Endothelial cell of umbilical vein (primary cell): ENCODE results near the gene HOXB5. TPM values are rescaled to one million over a fixed set of nuclear protein-coding genes. Genes with fewer than 3 reads are reported as not detected.

ENCODE experiments used
- BruUV-seq: library from RNA; stranded (reverse); fragments of 400-500 nt; replicated peaks from 2 replicates; lab custom pipeline; 2021; lab: Mats Ljungman, UMichigan
- CTCF ChIA-PET: fragments of 300-600, 350-600 bp; sonication (Branson Sonifier 250); formaldehyde crosslinking; loops from one replicate; lab custom pipeline; 2021; ENCODE audit warnings: antibody characterized with exemption, inconsistent platforms; lab: Charles Lee
- POLR2A ChIA-PET: fragments of 300-600, 350-600 bp; sonication (Branson Sonifier 250); formaldehyde crosslinking; loops from one replicate; lab custom pipeline; 2021; ENCODE audit warnings: antibody characterized with exemption, inconsistent platforms; lab: Charles Lee
- DNase-seq: peaks from one replicate; pipeline ENCODE4 v3.0.0-alpha.2; 2011; ENCODE audit warnings: low read depth, low spot score
- FAIRE-seq: peaks from 2 replicates; lab custom pipeline; 2011; peaks lifted over from hg19 to GRCh38; lab: Jason Lieb, UNC
- H2AFZ ChIP-seq: 2 replicates; pipeline ENCODE4 v1.6.0; 2012; ENCODE audit warnings: low read depth, low read length, control low read depth, inconsistent platforms
- H3K27ac ChIP-seq: 2 replicates; pipeline ENCODE4 v1.5.1; 2011; ENCODE audit warnings: low read depth, mild to moderate bottlenecking, control low read depth, low read length, moderate library complexity; ENCODE audit not compliant: insufficient read depth
- H3K27me3 ChIP-seq, 2 experiments: 2 replicates each; pipeline versions ENCODE4 v1.6.0 to v1.6.1; 2011; ENCODE audit warnings: low read length in 2 of 2, mixed read lengths in 1 of 2; ENCODE audit not compliant: control insufficient read depth in 2 of 2, insufficient read depth in 2 of 2
- H3K36me3 ChIP-seq, 2 experiments: 2 replicates in 1 of 2; 3 replicates in 1 of 2; pipeline ENCODE4 v1.5.1; 2011; ENCODE audit warnings: low read length in 2 of 2, mild to moderate bottlenecking in 1 of 2, moderate library complexity in 1 of 2; ENCODE audit not compliant: control insufficient read depth in 2 of 2, insufficient read depth in 2 of 2; ENCODE audit errors: extremely low read depth in 1 of 2
- H3K4me1 ChIP-seq: 3 replicates; pipeline ENCODE4 v1.5.1; 2011; ENCODE audit warnings: mild to moderate bottlenecking, low read length; ENCODE audit not compliant: control insufficient read depth, insufficient read depth; ENCODE audit errors: extremely low read depth
- H3K4me2 ChIP-seq: 2 replicates; pipeline ENCODE4 v1.6.1; 2011; ENCODE audit warnings: low read length, control low read depth, mixed read lengths; ENCODE audit not compliant: insufficient read depth
- H3K4me3 ChIP-seq, 3 experiments: fragments of 200-600 bp in 1 of 3; sonication (generic), shearing (Covaris generic) in 1 of 3; replicated peaks in 1 of 3; 2 replicates each; pipeline ENCODE4 v1.5.1; 2011 to 2016; ENCODE audit warnings: control low read depth in 3 of 3, low read length in 3 of 3, mild to moderate bottlenecking in 2 of 3, inconsistent platforms in 1 of 3, low read depth in 1 of 3, moderate library complexity in 1 of 3; ENCODE audit not compliant: insufficient read depth in 1 of 3
- H3K79me2 ChIP-seq: 2 replicates; pipeline ENCODE4 v1.6.0; 2012; ENCODE audit warnings: low read length, inconsistent platforms; ENCODE audit not compliant: control insufficient read depth, insufficient read depth
- H3K9ac ChIP-seq: replicated peaks from 2 replicates; pipeline ENCODE3; 2011; ENCODE audit warnings: low read length, control low read depth; ENCODE audit not compliant: insufficient read depth; ENCODE audit errors: extremely low read depth
- H3K9me1 ChIP-seq: replicated peaks from 3 replicates; pipeline ENCODE4 v1.6.0; 2011; ENCODE audit warnings: mild to moderate bottlenecking, low read length; ENCODE audit not compliant: control insufficient read depth, insufficient read depth; ENCODE audit errors: extremely low read depth
- H3K9me3 ChIP-seq: replicated peaks from 2 replicates; pipeline ENCODE4 v1.5.1; 2012; ENCODE audit warnings: low read length, inconsistent platforms; ENCODE audit not compliant: control insufficient read depth, insufficient read depth
- H4K20me1 ChIP-seq: replicated peaks from 2 replicates; pipeline ENCODE3; 2011; ENCODE audit warnings: mild to moderate bottlenecking, low read length; ENCODE audit not compliant: control insufficient read depth, insufficient read depth; ENCODE audit errors: extremely low read depth
- CTCF ChIP-seq, 2 donors: IDR thresholded peaks; 1 replicate in 1 of 2; 2 replicates in 1 of 2; pipeline ENCODE4 v1.5.1; 2011; ENCODE audit warnings: low read length in 2 of 2, mild to moderate bottlenecking in 2 of 2, moderate library complexity in 2 of 2, control low read depth in 1 of 2, inconsistent platforms in 1 of 2, low read depth in 1 of 2; ENCODE audit not compliant: insufficient read depth in 1 of 2; ENCODE audit errors: extremely low read depth in 1 of 2
- EZH2 ChIP-seq: IDR thresholded peaks from 2 replicates; pipeline ENCODE4 v1.6.1; 2012; ENCODE audit warnings: borderline replicate concordance, low read depth, mild to moderate bottlenecking, moderate library complexity, low read length, inconsistent platforms; ENCODE audit not compliant: severe bottlenecking
- FOS ChIP-seq: IDR thresholded peaks from 2 replicates; pipeline ENCODE4 v1.6.1; 2011; ENCODE audit warnings: mild to moderate bottlenecking, low read length, moderate library complexity, borderline replicate concordance; ENCODE audit not compliant: insufficient read depth
- GATA2 ChIP-seq: IDR thresholded peaks from 2 replicates; pipeline ENCODE4 v1.7.0; 2011; ENCODE audit warnings: low read depth, mild to moderate bottlenecking, moderate library complexity, mixed read lengths, low read length; ENCODE audit not compliant: insufficient read length, insufficient read depth
- JUN ChIP-seq: IDR thresholded peaks from 2 replicates; pipeline ENCODE4 v1.6.1; 2011; ENCODE audit warnings: borderline replicate concordance, low read depth; ENCODE audit not compliant: insufficient read length, insufficient read depth
- MAX ChIP-seq: IDR thresholded peaks from 2 replicates; pipeline ENCODE4 v1.6.1; 2011; ENCODE audit not compliant: insufficient read depth, insufficient read length
- MYC ChIP-seq: IDR thresholded peaks from one replicate; pipeline ENCODE4 v1.6.1; 2011; ENCODE audit warnings: mild to moderate bottlenecking, low read depth, low read length
- POLR2A ChIP-seq: IDR thresholded peaks from 2 replicates; pipeline ENCODE4 v1.6.1; 2012; ENCODE audit warnings: low read depth, mild to moderate bottlenecking, control low read depth, low read length
- POLR2AphosphoS5 ChIP-seq: IDR thresholded peaks from 2 replicates; pipeline ENCODE4 v1.6.1; 2012; ENCODE audit warnings: low read depth, mild to moderate bottlenecking, control low read depth, low read length, moderate library complexity; ENCODE audit not compliant: insufficient read depth
- dilution Hi-C: fragments of 300-500 bp; cut with MboI; formaldehyde crosslinking; loops from one replicate; pipeline ENCODE4 v1.15.0; 2019; ENCODE audit warnings: low sequenced_read_pairs; ENCODE audit not compliant: extremely low pct_ligation_motif_present
- intact Hi-C: fragments of 100-400 bp; cut with micrococcal nuclease; formaldehyde crosslinking; loops from one replicate; pipeline ENCODE4 v1.10.0; 2022
- polyA plus RNA-seq, 4 experiments: library from polyadenylated mRNA; depleted of rRNA in 3 of 4; stranded (reverse) in 3 of 4; unstranded in 1 of 4; fragments of >200 nt; gene quantifications; 2 replicates each; pipeline versions ENCODE4 v1.2.1 to v1.2.3, GENCODE V29; 2011 to 2012; ENCODE audit warnings: missing spikeins in 1 of 4
- total RNA-seq: library from RNA; stranded (reverse); gene quantifications from 2 replicates; pipeline ENCODE4 v1.2.3, GENCODE V29; 2021

Gene HOXB5
- total and polyA plus RNA-seq, 2 donors (not counting 3 experiments of a cell fraction or from before 2014, with no cell fraction given) = 2.0 to 8.5 TPM

- FAIRE-seq (no peak), DNase-seq (no peak)
- no peaks in the 10 kb centered on the region for H3K9me3 ChIP-seq
- dilution Hi-C loops (no loop called here), intact Hi-C loops (no loop called here)
- H3K27me3 ChIP-seq = no peaks in the 10 kb centered on the region
- no peak overlapping the region for H3K9ac ChIP-seq
- BruUV-seq = no TSS peak
- no peak overlapping the region for H2AFZ ChIP-seq
- peaks cover 34% of the 10 kb centered on the region for H3K4me1 ChIP-seq
- H3K79me2 ChIP-seq = peaks cover 90% of the 10 kb centered on the region
- no peaks in the 10 kb centered on the region for H4K20me1 ChIP-seq
- no peaks in the 10 kb centered on the region for H3K9me1 ChIP-seq
- H3K36me3 ChIP-seq = no peaks in the 10 kb centered on the region
- H3K4me2 ChIP-seq = no peak overlapping the region
- H3K4me3 ChIP-seq = no peak overlapping the region
- CTCF ChIA-PET = interaction anchor here (0.9 to 1.5 kb wide), 5 partner anchors 9 to 341 kb away, joined by 3 to 4 read pairs (median 3); no protein-coding TSS in a partner anchor
- POLR2A ChIA-PET = no interaction called here
- TF ChIP-seq FOS = no peak
- TF ChIP-seq EZH2 = no peak
- TF ChIP-seq POLR2A = no peak
- no peak for TF ChIP-seq POLR2AphosphoS5
- TF ChIP-seq JUN = no peak
- TF ChIP-seq CTCF (IDR thresholded peaks at IDR 0.05; ENCODE audit: extremely low read depth in 1 of 2, insufficient read depth in 1 of 2, low read depth in 1 of 2, low read length in 2 of 2) = no peak
- TF ChIP-seq MYC = no peak
- no peak for TF ChIP-seq MAX
- TF ChIP-seq GATA2 = no peak
- no peak overlapping the region for H3K27ac ChIP-seq
Measured at GRCh38 chr17:48600244-48601098, 6.9 kb upstream of the HOXB5 start.
